AG08396 (cell line): ENCODE data around the gene NHSL2.
"Not testable (repeated sequence)": the region's sequence is repeated elsewhere in the genome, so short reads cannot be mapped to it uniquely, and the experiment has no call there.

Source experiments
- DNase-seq: peaks from one replicate; pipeline ENCODE4 v3.0.0; 2012; ENCODE audit warnings: low spot score, mixed read lengths

The NHSL2 gene

GRCh38 chrX:72131317-72132294 is 221.0 kb downstream of the NHSL2 start, which contains the start of gene RTL5:
RTL5 (minus strand) TSS chrX:72131915.
- DNase-seq, result peak; percentile 87

- DNase-seq, result no peak
Observed at GRCh38 chrX:72132456-72132855, 221.8 kb downstream of the NHSL2 start.

- DNase-seq, result no peak
Observed at GRCh38 chrX:72133851-72134546, 223.4 kb downstream of the NHSL2 start.

GRCh38 chrX:72137846-72138495 is 227.3 kb downstream of the NHSL2 start:
- no peak for DNase-seq

- no peak for DNase-seq
Observed at GRCh38 chrX:72139538-72139937, 228.9 kb downstream of the NHSL2 start.

GRCh38 chrX:72141372-72142004 is 230.8 kb downstream of the NHSL2 start:
- DNase-seq, result no peak

GRCh38 chrX:72142094-72142793 is 231.6 kb downstream of the NHSL2 start:
- no peak for DNase-seq

- no peak for DNase-seq
Observed at GRCh38 chrX:72142794-72143608, 232.4 kb downstream of the NHSL2 start.

GRCh38 chrX:72143609-72143907 is 232.9 kb downstream of the NHSL2 start:
- no peak for DNase-seq

GRCh38 chrX:72145181-72145580 is 234.5 kb downstream of the NHSL2 start:
- DNase-seq, result no peak

GRCh38 chrX:72146527-72146926 is 235.9 kb downstream of the NHSL2 start:
- no peak for DNase-seq

- DNase-seq, result no peak
Observed at GRCh38 chrX:72158773-72159172, 248.1 kb downstream of the NHSL2 start.

- DNase-seq, result no peak
Observed at GRCh38 chrX:72159769-72160168, 249.1 kb downstream of the NHSL2 start.

- no peak for DNase-seq
Observed at GRCh38 chrX:72165551-72165950, 254.9 kb downstream of the NHSL2 start.

- no peak for DNase-seq
Observed at GRCh38 chrX:72169008-72169728, 258.5 kb downstream of the NHSL2 start.

GRCh38 chrX:72176289-72176688 is 265.6 kb downstream of the NHSL2 start:
- DNase-seq, result not testable (repeated sequence)

- no peak for DNase-seq
Observed at GRCh38 chrX:72176981-72177380, 266.3 kb downstream of the NHSL2 start.

- DNase-seq, result no peak
Observed at GRCh38 chrX:72180539-72180938, 269.9 kb downstream of the NHSL2 start.

GRCh38 chrX:72181178-72182125 is 270.8 kb downstream of the NHSL2 start, which contains the start of gene PIN4:
PIN4 (plus strand) TSS chrX:72181757; CDS start chrX:72181786, 29 bp downstream.
- DNase-seq, result peak; percentile 84
